Liver (tissue), 9 donors: Measurements from ENCODE around the gene TGFBR3. TPM values are rescaled to one million over a fixed set of nuclear protein-coding genes. Genes with fewer than 3 reads are reported as not detected.

Source experiments
- DNase-seq: peaks from one replicate; pipeline ENCODE4 v3.0.0-alpha.2; 2017; ENCODE audit warnings: low spot score
- H3K27ac ChIP-seq, 2 donors: one replicate each; pipeline ENCODE4 v1.7.0; 2013; ENCODE audit warnings: inconsistent platforms in 2 of 2, low read length in 2 of 2, control low read depth in 1 of 2, low read depth in 1 of 2, mild to moderate bottlenecking in 1 of 2
- H3K27me3 ChIP-seq, 4 donors: one replicate each; pipeline versions ENCODE4 v1.6.1 to v1.7.0; 2013; ENCODE audit warnings: low read length in 3 of 4, inconsistent platforms in 1 of 4, mild to moderate bottlenecking in 1 of 4, moderate library complexity in 1 of 4; ENCODE audit not compliant: control insufficient read depth in 4 of 4, insufficient read depth in 4 of 4
- H3K36me3 ChIP-seq, 4 donors: one replicate each; pipeline versions ENCODE4 v1.6.1 to v1.7.0; 2013; ENCODE audit warnings: low read length in 3 of 4, mild to moderate bottlenecking in 3 of 4, low read depth in 1 of 4, moderate library complexity in 1 of 4; ENCODE audit not compliant: control insufficient read depth in 4 of 4, insufficient read depth in 3 of 4
- H3K4me1 ChIP-seq, 4 donors: one replicate each; pipeline versions ENCODE4 v1.6.1 to v1.7.0; 2013; ENCODE audit warnings: low read length in 3 of 4, mild to moderate bottlenecking in 3 of 4, moderate library complexity in 1 of 4; ENCODE audit not compliant: control insufficient read depth in 4 of 4, insufficient read depth in 4 of 4
- H3K4me3 ChIP-seq, 3 donors: one replicate each; pipeline versions ENCODE4 v1.6.1 to v1.7.0; 2013; ENCODE audit warnings: low read length in 3 of 3, control low read depth in 1 of 3, low read depth in 1 of 3, mild to moderate bottlenecking in 1 of 3
- H3K9ac ChIP-seq, 2 donors: one replicate each; pipeline ENCODE4 v1.7.0; 2013; ENCODE audit warnings: low read length in 2 of 2, mild to moderate bottlenecking in 2 of 2, moderate library complexity in 2 of 2, control low read depth in 1 of 2, low read depth in 1 of 2
- H3K9me3 ChIP-seq, 4 donors: one replicate each; pipeline versions ENCODE4 v1.6.1 to v1.7.0; 2013; ENCODE audit warnings: low read length in 3 of 4; ENCODE audit not compliant: control insufficient read depth in 4 of 4
- ATF3 ChIP-seq: IDR thresholded peaks from 2 replicates; pipeline ENCODE4 v1.6.1; 2016; ENCODE audit warnings: antibody characterized with exemption
- CTCF ChIP-seq: fragments of 150-350 bp; IDR thresholded peaks from 2 replicates; pipeline ENCODE4 v1.5.1; 2017; ENCODE audit warnings: improper control_type of control experiment, low read depth, low read length; ENCODE audit not compliant: missing input control
- EGR1 ChIP-seq, 2 donors: IDR thresholded peaks; 2 replicates each; pipeline ENCODE4 v1.6.1; 2016 to 2018; ENCODE audit warnings: antibody characterized with exemption in 2 of 2, low read depth in 2 of 2
- FOXA1 ChIP-seq: IDR thresholded peaks from 2 replicates; pipeline ENCODE4 v1.6.1; 2016; ENCODE audit warnings: antibody characterized with exemption
- FOXA2 ChIP-seq: IDR thresholded peaks from 2 replicates; pipeline ENCODE4 v1.6.1; 2016; ENCODE audit warnings: antibody characterized with exemption
- GABPA ChIP-seq, 2 donors: IDR thresholded peaks in 1 of 2; conservative IDR thresholded peaks in 1 of 2; 2 replicates each; pipeline ENCODE4 v1.6.1; 2016; ENCODE audit warnings: antibody characterized with exemption in 2 of 2, mild to moderate bottlenecking in 1 of 2, moderate library complexity in 1 of 2
- HNF4A ChIP-seq, 2 donors: conservative IDR thresholded peaks; 2 replicates each; pipeline ENCODE4 v1.6.1; 2016; ENCODE audit warnings: antibody characterized with exemption in 2 of 2, mild to moderate bottlenecking in 2 of 2
- HNF4G ChIP-seq: IDR thresholded peaks from 2 replicates; pipeline ENCODE4 v1.6.1; 2016; ENCODE audit warnings: antibody characterized with exemption
- JUND ChIP-seq, 2 donors: IDR thresholded peaks; 2 replicates each; pipeline ENCODE4 v1.6.1; 2016; ENCODE audit warnings: antibody characterized with exemption in 2 of 2
- MAX ChIP-seq: IDR thresholded peaks from 2 replicates; pipeline ENCODE4 v1.6.1; 2016; ENCODE audit warnings: antibody characterized with exemption
- NR2F2 ChIP-seq: IDR thresholded peaks from 2 replicates; pipeline ENCODE4 v1.6.1; 2016; ENCODE audit warnings: antibody characterized with exemption
- RAD21 ChIP-seq, 2 donors: IDR thresholded peaks; 2 replicates each; pipeline ENCODE4 v1.6.1; 2016; ENCODE audit warnings: antibody characterized with exemption in 2 of 2, mild to moderate bottlenecking in 2 of 2
- REST ChIP-seq: IDR thresholded peaks from 2 replicates; pipeline ENCODE4 v1.6.1; 2016; ENCODE audit warnings: antibody characterized with exemption, mild to moderate bottlenecking
- RXRA ChIP-seq, 2 donors: IDR thresholded peaks; 2 replicates each; pipeline ENCODE4 v1.6.1; 2017 to 2018; ENCODE audit warnings: antibody characterized with exemption in 2 of 2, mild to moderate bottlenecking in 1 of 2
- SP1 ChIP-seq: IDR thresholded peaks from 2 replicates; pipeline ENCODE4 v1.6.1; 2018; ENCODE audit warnings: antibody characterized with exemption, mild to moderate bottlenecking
- TAF1 ChIP-seq: conservative IDR thresholded peaks from 2 replicates; pipeline ENCODE4 v1.6.1; 2016; ENCODE audit warnings: antibody characterized with exemption, mild to moderate bottlenecking
- YY1 ChIP-seq: IDR thresholded peaks from 2 replicates; pipeline ENCODE4 v1.6.1; 2016; ENCODE audit warnings: antibody characterized with exemption, mild to moderate bottlenecking
- ZBTB33 ChIP-seq: IDR thresholded peaks from 2 replicates; pipeline ENCODE4 v1.6.1; 2016; ENCODE audit warnings: antibody characterized with exemption
- WGBS: extraction: QIAGEN DNeasy Blood & Tissue Kit; methylation state at CpG from one replicate; pipeline ENCODE4 v1.1.7; 2013; 5-methylcytosine and 5-hydroxymethylcytosine counted together
- polyA plus RNA-seq, 2 donors: library from polyadenylated mRNA; stranded (reverse) in 1 of 2; unstranded in 1 of 2; fragments of 200-250 nt in 1 of 2; fragments of >200 nt in 1 of 2; fragmentation: Nextera tagmentation in 1 of 2; extraction: Ambion mirVana in 1 of 2; gene quantifications; one replicate each; pipeline versions ENCODE4 v1.2.1 to v1.2.3, GENCODE V29; 2013 to 2015
- total RNA-seq, 2 donors: library from RNA; depleted of rRNA; stranded (reverse); fragments of >200 nt; gene quantifications; one replicate each; pipeline ENCODE4 v1.2.3, GENCODE V29; 2014
- donor health status: healthy.
- donor health status: healthy.
- donor health status: healthy.
- donor health status: healthy.
- donor health status: healthy.

Gene TGFBR3
- 10 to 100 TPM; 12.3 to 19.3 TPM for total RNA-seq
- polyA plus RNA-seq: 1 to 10 TPM; 6.1 to 7.5 TPM

- WGBS: under 1% methylated on average over 91 of the region's 92 CpGs
- Histone ChIP-seq H3K9me3 (no peaks in the 10 kb centered on the region), H3K9ac (peak within 1 kb of the TSS; percentile 57 to 72), H3K36me3 (no peaks in the 10 kb centered on the region), H3K4me3 (peak within 1 kb of the TSS; percentile 90 to 99 (median 94)), H3K27ac (peak within 1 kb of the TSS; percentile 97), H3K27me3 (no peaks in the 10 kb centered on the region), H3K4me1 (peaks cover 0 to 21% (median 11%) of the 10 kb centered on the region in 4 donors)
- DNase-seq: peak; percentile 81
- TF ChIP-seq NR2F2 (no peak), RAD21 (IDR thresholded peaks at IDR 0.05) (peak; percentile 63 to 71), ATF3 (no peak), CTCF (peak; percentile 48), FOXA2 (no peak), MAX (no peak), GABPA (IDR thresholded peaks at IDR 0.05 in 1 of 2, conservative IDR thresholded peaks at IDR 0.05 in 1 of 2) (no peak), HNF4G (no peak), ZBTB33 (peak; percentile 59), RXRA (IDR thresholded peaks at IDR 0.05) (peak; percentile 15 to 17), TAF1 (peak; percentile 73), YY1 (peak; percentile 90), HNF4A (conservative IDR thresholded peaks at IDR 0.05) (no peak), SP1 (peak; percentile 57), REST (peak; percentile 91), FOXA1 (no peak), JUND (IDR thresholded peaks at IDR 0.05) (no peak), EGR1 (IDR thresholded peaks at IDR 0.05; ENCODE audit: low read depth in 2 of 2) (peak in 1 of 2 donors; percentile 32)
These were observed at the start of gene TGFBR3 for GRCh38 chr1:91885716-91886506. TSS of gene TGFBR3 (minus strand) at chr1:91886151. CDS start at chr1:91861531, 24,620 bp downstream.
